ENCODE measurements around the gene ADAM15.

Gene ADAM15

DNA sequence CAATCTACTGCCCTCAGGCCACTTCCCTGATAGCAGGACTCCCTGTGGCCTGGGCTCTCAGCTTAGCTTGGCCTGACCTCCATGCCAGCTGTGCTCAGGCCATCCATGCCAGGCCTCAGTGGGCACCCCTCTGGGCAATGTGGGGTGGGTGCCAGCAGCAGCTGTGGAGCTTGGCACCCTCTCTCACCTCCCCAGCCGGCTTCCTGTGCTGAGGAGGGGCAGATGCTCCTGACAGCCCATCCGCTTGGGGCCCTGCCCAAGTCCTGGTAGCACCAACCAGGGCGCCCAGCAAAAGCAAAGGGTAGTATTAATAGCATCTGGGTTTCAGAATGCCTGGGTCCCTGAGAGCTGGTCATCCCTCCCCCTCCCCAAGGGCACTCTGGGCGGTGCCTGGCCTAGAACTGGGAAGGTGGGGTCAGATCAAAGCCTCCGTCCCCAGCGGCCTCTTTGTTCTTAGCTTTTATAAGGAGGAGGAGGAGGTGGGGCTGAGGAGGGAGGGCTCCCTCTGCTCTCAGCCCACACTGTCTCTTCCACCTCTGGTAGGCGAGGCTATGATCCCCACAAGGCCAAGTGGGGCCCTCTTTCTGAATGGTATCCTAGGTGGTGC is 18.5 kb downstream of the ADAM15 start:
- H3K4me1 ChIP-seq (ENCODE audit: control insufficient read depth, insufficient read depth, low read length, poor library complexity, severe bottlenecking), result peaks cover 44% of the 10 kb centered on the region
- 40% methylated on average over 3 of the region's 7 CpGs; no CpG with 5 or more reads in 1 of the 2 experiments for WGBS, 2 experiments (ENCODE audit: insufficient coverage in 2 of 2)
- no peaks in the 10 kb centered on the region for H3K9me3 ChIP-seq (ENCODE audit: control insufficient read depth, low read length)
- peaks cover 34% of the 10 kb centered on the region for H3K36me3 ChIP-seq (ENCODE audit: control insufficient read depth, insufficient read depth, low read length)
- no peak overlapping the region for H3K27ac ChIP-seq (ENCODE audit: low read depth, low read length, severe bottlenecking)
- no peak overlapping the region for H3K4me3 ChIP-seq (ENCODE audit: extremely low read depth, insufficient read depth, low read length, poor library complexity, severe bottlenecking)

DNA sequence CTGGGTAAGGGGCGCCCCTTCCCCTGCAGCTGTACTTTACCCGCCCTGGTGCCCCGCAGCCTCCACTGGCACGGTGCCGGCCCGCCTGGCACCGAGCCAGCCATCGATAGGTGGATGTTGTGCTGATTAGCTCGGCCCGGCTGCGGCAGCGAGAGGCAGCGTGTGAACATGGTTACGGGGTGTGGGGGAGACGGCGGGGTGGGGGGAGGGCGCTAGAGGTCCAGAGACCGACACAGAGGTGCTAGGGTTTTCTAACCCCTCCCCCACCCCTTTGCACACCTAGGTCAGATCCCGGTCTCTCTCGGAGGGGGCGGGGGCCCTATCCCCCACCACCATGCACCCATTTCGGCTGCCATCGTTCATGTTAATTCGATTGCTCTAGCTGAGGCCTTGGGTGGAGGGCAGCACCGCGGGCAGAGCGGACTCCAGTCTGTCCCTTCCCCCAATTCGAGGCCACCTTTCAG is 19.1 kb downstream of the ADAM15 start:
- H3K9me3 ChIP-seq (ENCODE audit: control insufficient read depth, low read length), result no peaks in the 10 kb centered on the region
- H3K27ac ChIP-seq (ENCODE audit: low read depth, low read length, severe bottlenecking), result no peak overlapping the region
- H3K4me1 ChIP-seq (ENCODE audit: control insufficient read depth, insufficient read depth, low read length, poor library complexity, severe bottlenecking), result peaks cover 40% of the 10 kb centered on the region
- WGBS, 2 experiments (ENCODE audit: insufficient coverage in 2 of 2), result 26 to 44% methylated on average over 9 to 18 of the region's 28 CpGs
- peaks cover 34% of the 10 kb centered on the region for H3K36me3 ChIP-seq (ENCODE audit: control insufficient read depth, insufficient read depth, low read length)
- H3K4me3 ChIP-seq (ENCODE audit: extremely low read depth, insufficient read depth, low read length, poor library complexity, severe bottlenecking), result peak overlapping the region; percentile 26

GRCh38 chr1:155070721-155071569 is 19.8 kb downstream of the ADAM15 start:
- H3K36me3 ChIP-seq (ENCODE audit: control insufficient read depth, insufficient read depth, low read length), result peaks cover 34% of the 10 kb centered on the region
- 11 to 12% methylated on average over 38 to 45 of the region's 61 CpGs for WGBS, 2 experiments (ENCODE audit: insufficient coverage in 2 of 2)
- H3K27ac ChIP-seq (ENCODE audit: low read depth, low read length, severe bottlenecking), result no peak overlapping the region
- H3K4me3 ChIP-seq (ENCODE audit: extremely low read depth, insufficient read depth, low read length, poor library complexity, severe bottlenecking), result peak overlapping the region; percentile 26
- H3K9me3 ChIP-seq (ENCODE audit: control insufficient read depth, low read length), result no peaks in the 10 kb centered on the region
- peaks cover 40% of the 10 kb centered on the region for H3K4me1 ChIP-seq (ENCODE audit: control insufficient read depth, insufficient read depth, low read length, poor library complexity, severe bottlenecking)

GRCh38 chr1:155071701-155072100 is 20.6 kb downstream of the ADAM15 start:
- Histone ChIP-seq H3K9me3 (ENCODE audit: control insufficient read depth, low read length) (no peaks in the 10 kb centered on the region), H3K36me3 (ENCODE audit: control insufficient read depth, insufficient read depth, low read length) (peaks cover 27% of the 10 kb centered on the region), H3K4me1 (ENCODE audit: control insufficient read depth, insufficient read depth, low read length, poor library complexity, severe bottlenecking) (peaks cover 36% of the 10 kb centered on the region), H3K4me3 (ENCODE audit: extremely low read depth, insufficient read depth, low read length, poor library complexity, severe bottlenecking) (no peak overlapping the region), H3K27ac (ENCODE audit: low read depth, low read length, severe bottlenecking) (no peak overlapping the region)
- WGBS, 2 experiments (ENCODE audit: insufficient coverage in 2 of 2), result 25 to 32% methylated on average over 7 to 11 of the region's 14 CpGs

DNA sequence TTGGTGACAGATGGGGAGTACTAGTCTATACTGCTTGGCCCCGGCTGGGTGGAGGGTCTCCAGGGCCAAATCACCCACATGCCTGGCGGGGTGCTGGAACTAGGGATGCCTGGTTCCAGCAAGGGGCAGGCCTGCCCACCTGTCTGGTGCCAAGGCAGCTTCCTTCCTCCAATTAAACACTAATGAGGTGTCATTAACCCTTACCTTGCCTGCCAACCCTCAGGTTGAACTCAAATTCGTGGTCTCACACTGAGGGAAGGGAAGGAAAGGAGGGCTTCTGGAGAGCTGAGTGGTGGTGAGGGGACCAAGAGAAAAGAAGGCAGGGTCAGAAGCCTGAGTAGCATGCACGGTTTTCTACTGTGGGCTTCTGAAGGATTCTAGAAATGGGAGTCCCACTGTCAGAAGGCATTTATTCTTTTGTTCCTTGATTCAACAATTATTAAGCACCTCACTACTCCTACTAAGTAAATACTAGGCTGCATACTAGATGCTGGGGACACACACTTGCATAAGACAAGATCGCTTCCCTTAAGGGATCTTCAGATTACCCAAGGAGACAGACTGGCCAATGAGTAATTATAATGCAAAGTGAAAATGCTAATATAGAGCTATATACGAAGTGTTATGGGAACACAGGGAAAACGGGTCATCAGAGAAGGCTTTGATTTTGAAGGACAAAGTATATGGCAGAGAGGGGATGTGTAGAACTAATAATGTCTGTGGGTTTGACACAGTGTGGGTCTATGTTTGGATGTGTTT is 21.6 kb downstream of the ADAM15 start:
- Histone ChIP-seq H3K4me1 (ENCODE audit: control insufficient read depth, insufficient read depth, low read length, poor library complexity, severe bottlenecking) (peaks cover 36% of the 10 kb centered on the region), H3K36me3 (ENCODE audit: control insufficient read depth, insufficient read depth, low read length) (peaks cover 19% of the 10 kb centered on the region), H3K9me3 (ENCODE audit: control insufficient read depth, low read length) (no peaks in the 10 kb centered on the region), H3K27ac (ENCODE audit: low read depth, low read length, severe bottlenecking) (no peak overlapping the region), H3K4me3 (ENCODE audit: extremely low read depth, insufficient read depth, low read length, poor library complexity, severe bottlenecking) (no peak overlapping the region)
- 56 to 58% methylated on average over 5 to 6 of the region's 7 CpGs for WGBS, 2 experiments (ENCODE audit: insufficient coverage in 2 of 2)

- peaks cover 38% of the 10 kb centered on the region for H3K4me1 ChIP-seq (ENCODE audit: control insufficient read depth, insufficient read depth, low read length, poor library complexity, severe bottlenecking)
- H3K36me3 ChIP-seq (ENCODE audit: control insufficient read depth, insufficient read depth, low read length), result peaks cover 10% of the 10 kb centered on the region
- 100% methylated on average over 1 to 2 of the region's 3 CpGs for WGBS, 2 experiments (ENCODE audit: insufficient coverage in 2 of 2)
- no peaks in the 10 kb centered on the region for H3K9me3 ChIP-seq (ENCODE audit: control insufficient read depth, low read length)
- H3K4me3 ChIP-seq (ENCODE audit: extremely low read depth, insufficient read depth, low read length, poor library complexity, severe bottlenecking), result no peak overlapping the region
- no peak overlapping the region for H3K27ac ChIP-seq (ENCODE audit: low read depth, low read length, severe bottlenecking)
Observed at GRCh38 chr1:155073377-155074242, 22.5 kb downstream of the ADAM15 start.

GRCh38 chr1:155075535-155075934 is 24.4 kb downstream of the ADAM15 start:
- Histone ChIP-seq H3K4me3 (ENCODE audit: extremely low read depth, insufficient read depth, low read length, poor library complexity, severe bottlenecking) (no peak overlapping the region), H3K4me1 (ENCODE audit: control insufficient read depth, insufficient read depth, low read length, poor library complexity, severe bottlenecking) (peaks cover 29% of the 10 kb centered on the region), H3K9me3 (ENCODE audit: control insufficient read depth, low read length) (no peaks in the 10 kb centered on the region), H3K36me3 (ENCODE audit: control insufficient read depth, insufficient read depth, low read length) (no peaks in the 10 kb centered on the region), H3K27ac (ENCODE audit: low read depth, low read length, severe bottlenecking) (no peak overlapping the region)
- 49 to 71% methylated on average over 1 to 3 of the region's 5 CpGs for WGBS, 2 experiments (ENCODE audit: insufficient coverage in 2 of 2)

DNA sequence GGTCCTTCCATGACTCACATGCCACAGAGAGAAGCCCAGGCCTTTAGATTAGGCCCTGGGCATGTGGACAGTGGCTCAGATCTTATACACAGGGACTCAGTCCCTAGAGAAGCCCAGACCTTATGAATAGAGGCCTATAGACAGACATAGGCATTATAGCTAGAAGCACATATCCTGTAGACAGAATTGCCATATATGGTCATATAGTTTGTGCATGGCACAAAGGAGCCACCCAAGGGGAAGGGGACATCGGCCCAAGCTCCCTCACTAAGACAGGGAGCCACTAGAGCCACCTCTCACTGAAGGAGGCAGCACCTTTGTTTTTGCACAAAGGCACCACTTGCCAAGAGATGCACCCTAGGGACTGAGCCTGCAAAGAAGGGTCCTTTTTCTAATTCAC is 25.3 kb downstream of the ADAM15 start:
- WGBS, 2 experiments (ENCODE audit: insufficient coverage in 2 of 2), result 89 to 100% methylated on average over 1 of the region's 1 CpG
- H3K27ac ChIP-seq (ENCODE audit: low read depth, low read length, severe bottlenecking), result no peak overlapping the region
- H3K9me3 ChIP-seq (ENCODE audit: control insufficient read depth, low read length), result no peaks in the 10 kb centered on the region
- no peak overlapping the region for H3K4me3 ChIP-seq (ENCODE audit: extremely low read depth, insufficient read depth, low read length, poor library complexity, severe bottlenecking)
- H3K36me3 ChIP-seq (ENCODE audit: control insufficient read depth, insufficient read depth, low read length), result no peaks in the 10 kb centered on the region
- peaks cover 22% of the 10 kb centered on the region for H3K4me1 ChIP-seq (ENCODE audit: control insufficient read depth, insufficient read depth, low read length, poor library complexity, severe bottlenecking)

DNA sequence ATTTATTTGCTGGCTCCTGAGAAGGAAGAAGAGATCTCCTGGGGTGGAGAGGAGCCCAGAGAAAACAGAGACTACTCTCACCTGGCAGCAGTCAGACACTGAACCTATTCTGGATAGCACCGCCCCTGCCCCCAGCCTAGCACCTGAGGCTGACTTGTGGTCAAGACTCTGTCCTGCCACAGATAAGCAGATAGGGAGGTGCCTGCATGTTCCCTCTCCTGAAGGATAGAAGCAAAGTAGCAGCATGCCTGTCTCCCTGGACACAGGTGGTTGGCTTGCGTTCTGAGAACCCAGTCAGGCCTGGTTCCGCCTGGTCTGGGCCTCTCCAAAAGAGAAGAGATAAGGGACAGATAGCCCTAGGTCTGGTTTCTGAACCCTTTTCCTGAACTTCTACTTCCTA is 26.2 kb downstream of the ADAM15 start:
- Histone ChIP-seq H3K4me1 (ENCODE audit: control insufficient read depth, insufficient read depth, low read length, poor library complexity, severe bottlenecking) (peaks cover 20% of the 10 kb centered on the region), H3K36me3 (ENCODE audit: control insufficient read depth, insufficient read depth, low read length) (no peaks in the 10 kb centered on the region), H3K27ac (ENCODE audit: low read depth, low read length, severe bottlenecking) (no peak overlapping the region), H3K4me3 (ENCODE audit: extremely low read depth, insufficient read depth, low read length, poor library complexity, severe bottlenecking) (no peak overlapping the region), H3K9me3 (ENCODE audit: control insufficient read depth, low read length) (no peaks in the 10 kb centered on the region)
- WGBS, 2 experiments (ENCODE audit: insufficient coverage in 2 of 2), result 90% methylated on average over 2 to 3 of the region's 3 CpGs
